ENCODE results near the gene SULT1B1.

SULT1B1 gene

DNA sequence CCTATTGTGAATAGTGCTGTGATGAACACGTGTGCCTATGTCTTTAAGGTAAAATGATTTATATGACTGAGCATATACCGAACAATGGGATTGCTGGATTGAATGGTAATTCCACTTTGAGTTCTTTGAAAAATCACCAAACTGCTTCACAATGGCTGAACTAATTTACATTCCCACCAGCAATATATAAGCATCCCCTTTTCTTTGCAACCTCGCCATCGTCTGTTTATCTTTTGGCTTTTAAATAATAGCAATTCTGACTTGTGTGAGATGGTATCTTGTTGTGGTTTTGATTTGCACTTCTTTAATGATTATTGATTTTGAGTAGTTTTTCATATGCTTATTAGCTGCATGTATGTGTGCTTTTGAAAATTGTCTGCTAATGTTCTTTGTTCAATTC, 75.6 kb downstream of the SULT1B1 start:
- DNase-seq: no peak
